Measurements from ENCODE around the gene CD4. TPM values are rescaled to one million over a fixed set of nuclear protein-coding genes. Genes with fewer than 3 reads are reported as not detected.

Gene CD4
- total RNA-seq, 1 donor: not detected

- peak within 1 kb of the TSS; percentile 91 for H3K4me3 ChIP-seq (ENCODE audit: low read depth, low read length)
- TF ChIP-seq CTCF (IDR thresholded peaks at IDR 0.05; ENCODE audit: insufficient read depth, low read length): no peak
- DNase-seq (ENCODE audit: low read depth): peak; percentile 94
These were observed 23.4 kb upstream of the CD4 start, which contains the start of gene PTMS for GRCh38 chr12:6765634-6766581. PTMS (plus strand) TSS chr12:6766363; CDS start chr12:6766706, 343 bp downstream.

GRCh38 chr12:6766651-6767349 is 22.5 kb upstream of the CD4 start:
- peak; percentile 55 for DNase-seq (ENCODE audit: low read depth)
- peak overlapping the region; percentile 91 for H3K4me3 ChIP-seq (ENCODE audit: low read depth, low read length)
- TF ChIP-seq CTCF (IDR thresholded peaks at IDR 0.05; ENCODE audit: insufficient read depth, low read length): peak; percentile 60

GRCh38 chr12:6767353-6768319 is 21.7 kb upstream of the CD4 start:
- H3K4me3 ChIP-seq (ENCODE audit: low read depth, low read length): peak overlapping the region; percentile 91
- DNase-seq (ENCODE audit: low read depth): peak; percentile 55
- no peak for TF ChIP-seq CTCF (IDR thresholded peaks at IDR 0.05; ENCODE audit: insufficient read depth, low read length)

- TF ChIP-seq CTCF (IDR thresholded peaks at IDR 0.05; ENCODE audit: insufficient read depth, low read length): no peak
- DNase-seq (ENCODE audit: low read depth): no peak
- H3K4me3 ChIP-seq (ENCODE audit: low read depth, low read length): peak overlapping the region; percentile 91
These were observed 20.9 kb upstream of the CD4 start for GRCh38 chr12:6768437-6768914.

GRCh38 chr12:6768990-6769389 is 20.3 kb upstream of the CD4 start:
- no peak for TF ChIP-seq CTCF (IDR thresholded peaks at IDR 0.05; ENCODE audit: insufficient read depth, low read length)
- H3K4me3 ChIP-seq (ENCODE audit: low read depth, low read length): peak overlapping the region; percentile 91
- DNase-seq (ENCODE audit: low read depth): no peak

- TF ChIP-seq CTCF (IDR thresholded peaks at IDR 0.05; ENCODE audit: insufficient read depth, low read length): no peak
- DNase-seq (ENCODE audit: low read depth): no peak
- no peak overlapping the region for H3K4me3 ChIP-seq (ENCODE audit: low read depth, low read length)
These were observed 19.7 kb upstream of the CD4 start for GRCh38 chr12:6769666-6770065.
